Measurements from ENCODE around the gene ADAM12.

DNA sequence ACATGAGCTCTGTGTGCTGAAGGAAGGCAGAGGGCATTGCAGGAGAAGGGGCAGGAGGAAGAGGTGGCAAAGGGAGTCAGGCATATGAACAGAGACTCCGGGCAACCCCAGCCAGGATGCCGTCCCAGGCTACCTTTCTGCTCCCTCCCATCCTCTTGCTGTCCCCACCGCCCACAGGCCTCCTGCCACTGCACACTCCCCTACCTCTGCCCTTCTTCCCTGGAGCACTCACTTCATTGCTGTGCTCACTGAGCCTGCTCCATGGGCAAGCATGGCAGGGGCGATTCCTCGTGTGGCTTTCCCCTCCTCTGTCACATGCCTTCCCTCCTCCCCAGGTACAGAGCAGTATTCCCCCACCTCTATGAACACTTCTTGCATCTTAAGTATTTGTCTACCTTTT is 398.5 kb downstream of the ADAM12 start:
- no peak for TF ChIP-seq EZH2 (IDR thresholded peaks at IDR 0.05)
- TF ChIP-seq POLR2AphosphoS5 (IDR thresholded peaks at IDR 0.05; ENCODE audit: borderline replicate concordance, low read depth, low read length): no peak

All from SK-N-MC (cell line).